ENCODE measurements around the gene SEMA3E.

DNA sequence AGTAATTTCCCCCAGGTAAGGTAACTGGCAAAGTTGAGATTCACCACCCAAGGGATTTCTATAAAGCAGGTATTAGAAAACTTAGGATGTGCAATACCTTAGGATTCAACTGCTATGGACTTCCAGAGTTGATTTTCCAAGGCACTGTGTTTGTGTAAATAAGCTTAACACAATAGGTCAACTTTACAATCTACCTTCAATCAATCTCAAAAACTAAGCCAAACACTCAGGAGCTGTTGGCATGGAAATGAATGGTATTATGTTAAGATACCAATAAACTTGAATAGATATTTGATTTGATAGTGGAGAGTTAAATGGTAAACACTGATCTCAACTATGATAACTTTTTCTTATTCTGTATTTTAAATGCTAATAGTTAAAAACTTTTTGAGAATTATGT, 762 bp upstream of the SEMA3E start:
- TF ChIP-seq, protein P1, sequence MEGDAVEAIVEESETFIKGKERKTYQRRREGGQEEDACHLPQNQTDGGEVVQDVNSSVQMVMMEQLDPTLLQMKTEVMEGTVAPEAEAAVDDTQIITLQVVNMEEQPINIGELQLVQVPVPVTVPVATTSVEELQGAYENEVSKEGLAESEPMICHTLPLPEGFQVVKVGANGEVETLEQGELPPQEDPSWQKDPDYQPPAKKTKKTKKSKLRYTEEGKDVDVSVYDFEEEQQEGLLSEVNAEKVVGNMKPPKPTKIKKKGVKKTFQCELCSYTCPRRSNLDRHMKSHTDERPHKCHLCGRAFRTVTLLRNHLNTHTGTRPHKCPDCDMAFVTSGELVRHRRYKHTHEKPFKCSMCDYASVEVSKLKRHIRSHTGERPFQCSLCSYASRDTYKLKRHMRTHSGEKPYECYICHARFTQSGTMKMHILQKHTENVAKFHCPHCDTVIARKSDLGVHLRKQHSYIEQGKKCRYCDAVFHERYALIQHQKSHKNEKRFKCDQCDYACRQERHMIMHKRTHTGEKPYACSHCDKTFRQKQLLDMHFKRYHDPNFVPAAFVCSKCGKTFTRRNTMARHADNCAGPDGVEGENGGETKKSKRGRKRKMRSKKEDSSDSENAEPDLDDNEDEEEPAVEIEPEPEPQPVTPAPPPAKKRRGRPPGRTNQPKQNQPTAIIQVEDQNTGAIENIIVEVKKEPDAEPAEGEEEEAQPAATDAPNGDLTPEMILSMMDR (conservative IDR thresholded peaks at IDR 0.05 in 1 of 2, IDR thresholded peaks at IDR 0.05 in 1 of 2; ENCODE audit: extremely low read depth in 1 of 2, insufficient read depth in 1 of 2, low read depth in 1 of 2, low read length in 2 of 2), result no peak
- no peak for TF ChIP-seq EZH2 (IDR thresholded peaks at IDR 0.05; ENCODE audit: borderline replicate concordance, low read length)
